ACC112 (cell line): Measurements from ENCODE around the gene MEGF11.

Experiments used
- H2AFZ ChIP-seq: fragments of 200-600 bp; sonication (generic); one replicate; pipeline ENCODE4 v1.6.0; 2017; ENCODE audit warnings: antibody characterized with exemption, low read length; ENCODE audit not compliant: unreplicated experiment
- H3K27ac ChIP-seq: fragments of 200-600 bp; sonication (generic); 2 replicates; pipeline ENCODE4 v1.5.1; 2014; ENCODE audit warnings: low read depth, mild to moderate bottlenecking, antibody characterized with exemption, low read length, moderate library complexity
- H3K27me3 ChIP-seq: fragments of 200-600 bp; sonication (generic); 2 replicates; pipeline ENCODE4 v1.6.1; 2014; ENCODE audit warnings: mild to moderate bottlenecking, antibody characterized with exemption, low read length, moderate library complexity, mixed read lengths; ENCODE audit not compliant: insufficient read depth
- H3K36me3 ChIP-seq: fragments of 200-600 bp; sonication (generic); 2 replicates; pipeline ENCODE4 v1.6.1; 2016; ENCODE audit warnings: mild to moderate bottlenecking, antibody characterized with exemption, low read length, moderate library complexity, mixed read lengths; ENCODE audit not compliant: insufficient read depth
- H3K4me1 ChIP-seq: fragments of 200-600 bp; sonication (generic); one replicate; pipeline ENCODE4 v1.6.1; 2016; ENCODE audit warnings: low read length, mixed read lengths; ENCODE audit not compliant: insufficient read depth, unreplicated experiment, control insufficient read depth
- H3K4me3 ChIP-seq: fragments of 200-600 bp; sonication (generic); 2 replicates; pipeline ENCODE4 v1.5.1; 2014; ENCODE audit warnings: mild to moderate bottlenecking, low read depth, low read length
- H3K79me2 ChIP-seq: fragments of 200-600 bp; sonication (generic); one replicate; pipeline ENCODE4 v1.6.0; 2016; ENCODE audit warnings: low read length; ENCODE audit not compliant: control insufficient read depth, unreplicated experiment, insufficient read depth

The MEGF11 gene

DNA sequence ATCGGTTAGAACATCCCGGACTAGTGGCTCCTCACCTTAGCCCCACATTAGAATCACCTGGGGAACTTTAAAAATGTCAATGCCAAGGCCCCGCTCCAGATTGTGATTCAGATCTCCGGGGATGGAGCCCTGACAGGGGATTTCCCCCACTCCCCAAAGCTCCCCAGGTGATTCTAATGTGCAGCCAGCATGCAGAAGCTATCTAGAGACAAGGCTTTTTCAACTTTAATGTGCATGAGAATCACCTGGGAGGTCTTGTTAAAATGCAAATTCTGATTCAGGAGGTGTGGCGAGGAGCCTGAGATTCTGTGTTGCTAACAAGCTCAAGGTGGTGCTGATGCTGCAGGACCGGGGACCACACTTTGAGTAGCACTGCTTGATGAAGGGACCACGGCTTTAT, 227.6 kb downstream of the MEGF11 start:
- Histone ChIP-seq H2AFZ (no peak overlapping the region), H3K4me1 (peaks cover 21% of the 10 kb centered on the region), H3K27me3 (peaks cover 24% of the 10 kb centered on the region), H3K27ac (no peak overlapping the region), H3K36me3 (no peaks in the 10 kb centered on the region), H3K79me2 (no peaks in the 10 kb centered on the region), H3K4me3 (no peak overlapping the region)

- Histone ChIP-seq H3K36me3 (no peaks in the 10 kb centered on the region), H3K4me3 (no peak overlapping the region), H2AFZ (no peak overlapping the region), H3K4me1 (peaks cover 21% of the 10 kb centered on the region), H3K27ac (no peak overlapping the region), H3K27me3 (peaks cover 24% of the 10 kb centered on the region), H3K79me2 (no peaks in the 10 kb centered on the region)
Measured at GRCh38 chr15:66025015-66025452, 228.5 kb downstream of the MEGF11 start.

DNA sequence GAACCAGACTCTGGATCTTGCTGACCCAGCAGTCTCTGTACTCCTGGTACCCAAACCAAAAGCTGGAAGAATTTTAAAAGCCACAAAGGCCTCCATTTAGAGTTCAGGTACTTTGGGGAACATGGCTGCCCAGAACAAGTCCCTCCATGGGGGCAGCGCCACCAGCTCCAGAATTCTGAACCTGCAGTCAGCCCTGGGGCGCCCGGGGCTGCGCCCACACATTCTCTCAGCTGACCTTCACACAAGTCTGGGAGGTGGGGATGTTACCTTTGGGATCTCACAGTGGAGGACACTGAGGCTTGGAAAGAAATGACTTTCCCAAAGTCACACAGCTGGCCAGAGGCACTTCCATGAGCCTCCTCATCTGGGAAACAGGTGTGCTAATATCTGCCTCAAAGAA, 229.4 kb downstream of the MEGF11 start:
- Histone ChIP-seq H3K36me3 (no peaks in the 10 kb centered on the region), H2AFZ (no peak overlapping the region), H3K27ac (no peak overlapping the region), H3K27me3 (peaks cover 27% of the 10 kb centered on the region), H3K79me2 (no peaks in the 10 kb centered on the region), H3K4me1 (peaks cover 21% of the 10 kb centered on the region), H3K4me3 (no peak overlapping the region)

DNA sequence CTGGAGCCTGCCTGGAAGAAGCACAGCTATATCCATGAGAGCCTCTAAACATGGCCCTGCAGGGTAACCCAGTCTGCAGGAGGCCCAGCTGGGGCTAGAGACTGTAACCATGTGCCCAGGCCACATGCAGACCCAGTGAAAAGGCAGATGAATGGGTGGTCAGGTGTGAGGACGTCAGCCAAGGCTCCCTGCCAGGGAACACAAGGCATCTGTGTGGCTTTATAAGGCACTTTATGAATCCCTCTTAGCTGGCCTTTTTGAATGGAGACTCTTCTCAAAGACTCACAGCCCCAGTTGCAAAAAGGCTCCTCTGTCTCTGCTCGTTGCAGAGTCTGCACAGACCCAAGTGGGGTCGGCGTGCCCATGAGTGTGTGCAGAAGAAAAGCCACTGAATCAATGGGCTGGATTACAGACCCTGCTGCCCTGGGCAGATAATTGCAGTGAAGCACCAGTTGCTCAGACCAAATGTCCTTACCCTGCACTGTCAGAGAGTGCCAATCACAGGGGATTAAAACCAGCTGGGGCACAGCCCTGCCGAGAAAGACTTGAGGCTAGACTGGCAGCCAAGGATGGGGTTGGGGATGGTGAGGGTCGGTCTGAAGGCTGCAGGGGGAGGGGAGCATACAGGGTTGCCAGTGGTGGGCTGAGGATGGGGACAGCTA, 230.1 kb downstream of the MEGF11 start:
- no peaks in the 10 kb centered on the region for H3K36me3 ChIP-seq
- no peak overlapping the region for H2AFZ ChIP-seq
- H3K27me3 ChIP-seq: peaks cover 32% of the 10 kb centered on the region
- peaks cover 21% of the 10 kb centered on the region for H3K4me1 ChIP-seq
- H3K27ac ChIP-seq: no peak overlapping the region
- no peak overlapping the region for H3K4me3 ChIP-seq
- H3K79me2 ChIP-seq: no peaks in the 10 kb centered on the region

DNA sequence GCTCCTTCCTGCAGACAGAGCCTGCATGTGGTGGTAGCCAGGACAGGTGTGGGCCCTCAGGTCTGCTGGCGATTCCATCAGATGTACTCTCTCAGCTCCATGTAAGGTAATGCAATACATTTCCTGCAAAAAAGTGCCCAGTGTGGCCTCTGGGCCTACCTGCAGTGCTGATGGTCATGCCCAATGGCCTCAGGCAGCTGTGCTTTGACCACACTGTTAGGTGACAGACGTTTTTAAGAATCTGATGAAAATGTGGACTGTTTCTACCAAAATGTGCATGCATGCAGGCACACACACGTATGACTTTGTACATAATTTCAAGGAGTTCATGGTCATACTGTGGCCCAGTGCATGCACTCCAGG, 231.4 kb downstream of the MEGF11 start:
- H2AFZ ChIP-seq: no peak overlapping the region
- peaks cover 40% of the 10 kb centered on the region for H3K27me3 ChIP-seq
- no peak overlapping the region for H3K27ac ChIP-seq
- no peaks in the 10 kb centered on the region for H3K36me3 ChIP-seq
- no peaks in the 10 kb centered on the region for H3K79me2 ChIP-seq
- peaks cover 15% of the 10 kb centered on the region for H3K4me1 ChIP-seq
- H3K4me3 ChIP-seq: no peak overlapping the region

DNA sequence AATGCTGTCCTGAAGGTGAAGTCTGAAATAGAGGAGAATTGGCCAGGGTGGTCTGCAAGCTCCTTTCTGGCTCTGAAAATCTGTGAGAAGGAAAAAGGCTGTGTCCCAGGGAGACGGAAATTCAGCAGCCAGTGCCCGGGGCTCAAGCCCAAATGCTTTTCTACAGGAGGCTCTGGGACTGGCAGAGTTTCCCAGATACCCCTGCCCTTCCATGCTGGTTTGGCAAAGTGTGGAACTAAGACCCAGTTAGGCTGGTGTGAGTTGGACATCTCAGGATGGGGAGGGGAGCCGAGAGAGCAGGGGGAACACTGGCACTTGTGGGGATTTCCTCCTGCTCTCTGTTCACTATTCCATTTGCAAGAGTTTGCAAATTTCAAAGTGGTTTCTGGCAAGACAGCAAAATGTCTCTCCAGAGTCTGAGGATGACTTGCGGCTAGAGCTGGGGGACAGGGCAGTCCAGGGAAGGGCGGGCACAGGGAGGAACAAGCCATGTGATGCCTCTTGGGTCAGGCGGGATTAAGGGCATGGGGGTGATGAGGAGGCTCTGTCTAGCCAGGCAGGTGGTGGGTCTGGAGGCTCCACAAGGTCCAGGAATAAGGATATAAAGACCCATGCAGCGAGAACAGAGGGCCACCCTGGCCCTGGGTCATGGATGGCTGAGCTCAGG, 231.9 kb downstream of the MEGF11 start:
- no peaks in the 10 kb centered on the region for H3K36me3 ChIP-seq
- H3K79me2 ChIP-seq: no peaks in the 10 kb centered on the region
- H3K4me1 ChIP-seq: peaks cover 12% of the 10 kb centered on the region
- H3K4me3 ChIP-seq: no peak overlapping the region
- H2AFZ ChIP-seq: no peak overlapping the region
- peaks cover 45% of the 10 kb centered on the region for H3K27me3 ChIP-seq
- no peak overlapping the region for H3K27ac ChIP-seq

DNA sequence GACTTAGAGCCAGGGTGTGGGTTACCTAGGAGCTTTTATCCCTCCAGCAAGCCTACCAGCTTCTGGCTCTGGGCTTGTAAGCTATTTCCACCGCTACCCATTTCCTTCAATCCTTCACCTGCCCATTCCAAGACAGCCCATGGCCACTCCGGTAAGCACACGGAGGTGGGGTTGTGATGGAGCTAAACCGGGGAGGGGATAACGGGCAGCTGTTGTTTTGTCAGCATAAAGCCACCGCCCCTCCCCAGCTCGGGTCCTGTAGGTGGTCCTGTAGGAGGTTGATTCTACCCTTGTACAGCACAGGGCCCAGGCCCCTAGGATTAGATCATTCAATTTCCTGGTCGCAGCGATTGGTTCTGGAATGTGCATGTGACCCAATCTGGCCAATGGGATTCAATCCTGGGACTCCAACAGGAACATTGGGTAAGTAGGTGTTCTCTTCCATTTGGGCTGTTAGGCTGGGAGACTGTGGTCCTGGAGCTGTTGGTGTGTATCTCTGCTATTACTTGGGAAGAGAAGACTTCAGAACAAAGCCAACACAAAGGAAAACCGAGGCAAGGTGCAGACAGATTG, 233.6 kb downstream of the MEGF11 start:
- peaks cover 4% of the 10 kb centered on the region for H3K4me1 ChIP-seq
- H3K79me2 ChIP-seq: no peaks in the 10 kb centered on the region
- no peaks in the 10 kb centered on the region for H3K36me3 ChIP-seq
- H3K27ac ChIP-seq: no peak overlapping the region
- no peak overlapping the region for H3K4me3 ChIP-seq
- H3K27me3 ChIP-seq: peaks cover 58% of the 10 kb centered on the region
- H2AFZ ChIP-seq: no peak overlapping the region

DNA sequence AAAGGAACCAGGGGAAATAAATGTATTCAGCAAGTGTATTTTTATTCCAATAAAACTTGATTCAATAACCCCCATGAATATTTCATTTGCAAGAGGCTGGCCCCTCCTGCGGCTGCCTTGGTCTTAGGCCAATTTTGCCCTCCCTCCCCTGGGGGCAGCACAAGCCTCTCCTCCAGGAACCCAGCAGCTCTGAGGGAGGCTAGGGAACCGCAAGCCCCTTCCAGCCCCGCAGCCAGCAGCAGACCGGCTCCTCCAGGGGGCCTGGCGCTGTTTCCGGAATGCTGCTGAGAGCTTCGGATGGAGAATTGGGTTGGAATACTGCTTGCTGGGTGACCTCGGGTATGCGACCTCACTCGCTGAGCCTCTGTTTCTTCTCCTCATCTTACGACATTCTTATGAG, 234.2 kb downstream of the MEGF11 start:
- peaks cover 60% of the 10 kb centered on the region for H3K27me3 ChIP-seq
- H3K27ac ChIP-seq: no peak overlapping the region

DNA sequence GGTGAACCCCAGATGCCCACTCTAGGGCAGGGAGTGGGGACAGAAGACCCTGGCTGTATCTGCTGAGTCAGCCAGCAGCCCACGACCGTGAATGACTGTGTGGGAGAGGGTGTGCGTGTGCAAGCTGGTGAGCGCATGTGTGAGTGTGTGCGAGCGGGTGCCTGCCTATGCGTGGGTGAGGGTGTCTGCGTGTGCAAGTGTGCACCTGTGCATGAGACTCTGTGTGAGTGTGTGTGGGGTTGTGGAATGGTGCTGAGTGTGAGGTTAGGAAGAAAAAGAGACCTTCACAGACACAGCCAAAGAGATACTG, 235.1 kb downstream of the MEGF11 start:
- Histone ChIP-seq H2AFZ (no peak overlapping the region), H3K4me1 (no peaks in the 10 kb centered on the region), H3K4me3 (no peak overlapping the region), H3K36me3 (no peaks in the 10 kb centered on the region), H3K79me2 (no peaks in the 10 kb centered on the region), H3K27ac (no peak overlapping the region), H3K27me3 (peaks cover 65% of the 10 kb centered on the region)

More for the DNA sequence above, 234.2 kb downstream of the MEGF11 start:
- no peaks in the 10 kb centered on the region for H3K4me1 ChIP-seq
- H3K4me3 ChIP-seq: no peak overlapping the region
- no peaks in the 10 kb centered on the region for H3K79me2 ChIP-seq
- H2AFZ ChIP-seq: no peak overlapping the region
- H3K36me3 ChIP-seq: no peaks in the 10 kb centered on the region

GRCh38 chr15:66017792-66018487, 235.6 kb downstream of the MEGF11 start:
- H3K4me3 ChIP-seq: no peak overlapping the region
- no peaks in the 10 kb centered on the region for H3K4me1 ChIP-seq
- H2AFZ ChIP-seq: no peak overlapping the region
- peaks cover 69% of the 10 kb centered on the region for H3K27me3 ChIP-seq
- H3K79me2 ChIP-seq: no peaks in the 10 kb centered on the region
- no peaks in the 10 kb centered on the region for H3K36me3 ChIP-seq
- no peak overlapping the region for H3K27ac ChIP-seq
